Measurements from ENCODE around the gene ADCY2. TPM values are rescaled to one million over a fixed set of nuclear protein-coding genes. Genes with fewer than 3 reads are reported as not detected.

ADCY2 gene
- total and polyA plus RNA-seq, 9 of the 15 experiments (the other 6 are each of a cell fraction or from before 2014, with no cell fraction given) = 0.01 to 0.15 (median 0.03) TPM; not detected in 5

- no peaks in the 10 kb centered on the region for H3K27me3 ChIP-seq (ENCODE audit: control insufficient read depth in 2 of 2, insufficient read depth in 2 of 2, low read length in 2 of 2)
- H3K9me3 ChIP-seq (replicated peaks; ENCODE audit: control insufficient read depth, insufficient read depth, low read depth, low read length) = no peaks in the 10 kb centered on the region
- ChIA-PET POLR2A (no interaction called here), CTCF (ENCODE audit: low intra/inter-chr PET ratio) (no interaction called here)
- no peak overlapping the region for H3K27ac ChIP-seq (ENCODE audit: extremely low read depth, low read depth, low read length)
- intact Hi-C loops (cut with micrococcal nuclease) (no loop called here), in situ Hi-C loops (cut with MboI) (no loop called here)
- no peak overlapping the region for H3K4me2 ChIP-seq (ENCODE audit: insufficient read depth, low read length)
- no TSS peak for BruUV-seq (replicated peaks)
- ATAC-seq (no peak), FAIRE-seq (no peak), DNase-seq (ENCODE audit: extremely low read depth in 1 of 4, low spot score in 3 of 4) (no peak)
- H3K9ac ChIP-seq (ENCODE audit: insufficient read depth in 1 of 2, low read depth in 2 of 2, low read length in 2 of 2) = no peak overlapping the region
- no peaks in the 10 kb centered on the region for H3K36me3 ChIP-seq (ENCODE audit: control insufficient read depth, insufficient read depth, low read length)
- no peaks in the 10 kb centered on the region for H3K9me1 ChIP-seq (ENCODE audit: control insufficient read depth, insufficient read depth, low read length)
- H3K79me2 ChIP-seq (ENCODE audit: control insufficient read depth, insufficient read depth, low read length) = no peaks in the 10 kb centered on the region
- TF ChIP-seq ZKSCAN1 (IDR thresholded peaks at IDR 0.05; ENCODE audit: low read depth, low read length) = no peak
- no peak for TF ChIP-seq STAT6 (CRISPR knock-in tag; IDR thresholded peaks at IDR 0.05)
- no peak for TF ChIP-seq RBM25 (IDR thresholded peaks at IDR 0.05; ENCODE audit: low read depth, low read length, severe bottlenecking)
- TF ChIP-seq BRD9 (IDR thresholded peaks at IDR 0.05; ENCODE audit: low read depth, partially characterized antibody) = no peak
- no peak for TF ChIP-seq CREM (IDR thresholded peaks at IDR 0.05; ENCODE audit: low read depth)
- H2AFZ ChIP-seq (ENCODE audit: low read depth, low read length) = no peak overlapping the region
- H3K4me1 ChIP-seq (replicated peaks in 1 of 2; ENCODE audit: control insufficient read depth in 2 of 2, insufficient read depth in 2 of 2, low read length in 2 of 2) = no peaks in the 10 kb centered on the region
- 4% methylated on average over 8 of the region's 8 CpGs for WGBS (ENCODE audit: insufficient coverage, low coverage, missing lambda C conversion rate)
- H4K20me1 ChIP-seq (replicated peaks; ENCODE audit: control insufficient read depth, insufficient read depth, low read length) = no peaks in the 10 kb centered on the region
- no peak overlapping the region for H3K4me3 ChIP-seq
These were observed 51.0 kb downstream of the ADCY2 start for GRCh38 chr5:7446913-7447312.

Data from K562 (cell line).